H9 (cell line): Measurements from ENCODE around the gene DNAJC17. TPM values are rescaled to one million over a fixed set of nuclear protein-coding genes. Genes with fewer than 3 reads are reported as not detected.

Source experiments
- DNase-seq: peaks from one replicate; pipeline ENCODE4 v3.0.0-alpha.2; 2017
- H2AFZ ChIP-seq: one replicate; pipeline ENCODE4 v1.6.1; 2013; ENCODE audit warnings: mild to moderate bottlenecking, low read length, control low read depth, moderate library complexity
- H2AK5ac ChIP-seq: 2 replicates; pipeline ENCODE4 v1.6.1; 2013; ENCODE audit warnings: low read length, control low read depth, mixed read lengths; ENCODE audit not compliant: insufficient read length
- H2BK120ac ChIP-seq: one replicate; pipeline ENCODE4 v1.6.1; 2013; ENCODE audit warnings: low read depth, mild to moderate bottlenecking, low read length, control low read depth, inconsistent platforms; ENCODE audit not compliant: poor library complexity, severe bottlenecking
- H2BK12ac ChIP-seq: 2 replicates; pipeline ENCODE4 v1.6.1; 2013; ENCODE audit warnings: low read length, control low read depth, mixed read lengths, low read depth; ENCODE audit not compliant: insufficient read length
- H2BK15ac ChIP-seq: 2 replicates; pipeline ENCODE4 v1.6.1; 2013; ENCODE audit warnings: low read depth, low read length, control low read depth
- H2BK20ac ChIP-seq: one replicate; pipeline ENCODE4 v1.6.1; 2013; ENCODE audit warnings: low read depth, mild to moderate bottlenecking, low read length, control low read depth, inconsistent platforms; ENCODE audit not compliant: poor library complexity, severe bottlenecking
- H2BK5ac ChIP-seq: 2 replicates; pipeline ENCODE4 v1.6.1; 2013; ENCODE audit warnings: low read length, control low read depth, mixed read lengths; ENCODE audit not compliant: insufficient read length
- H3K14ac ChIP-seq: 2 replicates; pipeline ENCODE4 v1.6.1; 2013; ENCODE audit warnings: low read length, control low read depth; ENCODE audit not compliant: insufficient read depth
- H3K18ac ChIP-seq: 2 replicates; pipeline ENCODE4 v1.6.1; 2013; ENCODE audit warnings: low read depth, mild to moderate bottlenecking, mixed read lengths, low read length, control low read depth; ENCODE audit not compliant: insufficient read length
- H3K23ac ChIP-seq: 2 replicates; pipeline ENCODE4 v1.6.1; 2013; ENCODE audit warnings: low read length, control low read depth, mixed read lengths, low read depth; ENCODE audit not compliant: insufficient read length
- H3K23me2 ChIP-seq: 2 replicates; pipeline ENCODE4 v1.6.1; 2013; ENCODE audit warnings: low read depth, mild to moderate bottlenecking, mixed read lengths, low read length, control low read depth; ENCODE audit not compliant: insufficient read length, poor library complexity, severe bottlenecking
- H3K27ac ChIP-seq: 2 replicates; pipeline ENCODE4 v1.5.1; 2013; ENCODE audit warnings: low read length, control low read depth, mixed read lengths, low read depth; ENCODE audit not compliant: insufficient read length
- H3K27me3 ChIP-seq: 2 replicates; pipeline ENCODE4 v1.6.1; 2013; ENCODE audit warnings: low read length, control low read depth, inconsistent platforms; ENCODE audit not compliant: insufficient read depth
- H3K4ac ChIP-seq: 2 replicates; pipeline ENCODE4 v1.6.1; 2013; ENCODE audit warnings: low read depth, mild to moderate bottlenecking, control low read depth, inconsistent platforms, low read length, moderate library complexity
- H3K4me1 ChIP-seq: 2 replicates; pipeline ENCODE4 v1.6.1; 2013; ENCODE audit warnings: low read length, control low read depth, inconsistent platforms; ENCODE audit not compliant: insufficient read depth
- H3K4me2 ChIP-seq: 2 replicates; pipeline ENCODE4 v1.6.1; 2013; ENCODE audit warnings: low read length, control low read depth, mixed read lengths; ENCODE audit not compliant: insufficient read length, insufficient read depth
- H3K56ac ChIP-seq: 2 replicates; pipeline ENCODE4 v1.6.1; 2013; ENCODE audit warnings: low read depth, mild to moderate bottlenecking, mixed read lengths, low read length, control low read depth; ENCODE audit not compliant: insufficient read length
- H3K79me1 ChIP-seq: 2 replicates; pipeline ENCODE4 v1.6.1; 2013; ENCODE audit warnings: low read depth, mild to moderate bottlenecking, moderate library complexity, low read length, control low read depth, inconsistent platforms; ENCODE audit not compliant: insufficient read depth, poor library complexity, severe bottlenecking
- H3K79me2 ChIP-seq: 2 replicates; pipeline ENCODE4 v1.6.1; 2013; ENCODE audit warnings: low read length, control low read depth, inconsistent platforms; ENCODE audit not compliant: insufficient read depth
- H3K9ac ChIP-seq: 2 replicates; pipeline ENCODE4 v1.6.1; 2013; ENCODE audit warnings: low read length, control low read depth, mixed read lengths; ENCODE audit not compliant: insufficient read length; ENCODE audit errors: extremely low read depth
- H3K9me3 ChIP-seq: one replicate; pipeline ENCODE4 v1.6.1; 2013; ENCODE audit warnings: low read depth, low read length, inconsistent platforms; ENCODE audit not compliant: control insufficient read depth
- H3T11ph ChIP-seq: one replicate; pipeline ENCODE4 v1.6.1; 2013; ENCODE audit warnings: mild to moderate bottlenecking, low read length, control low read depth, inconsistent platforms
- H4K20me1 ChIP-seq: one replicate; pipeline ENCODE4 v1.6.1; 2013; ENCODE audit not compliant: control insufficient read depth, insufficient read length, insufficient read depth
- H4K5ac ChIP-seq: 2 replicates; pipeline ENCODE4 v1.6.1; 2013; ENCODE audit warnings: low read depth, mild to moderate bottlenecking, mixed read lengths, low read length, control low read depth; ENCODE audit not compliant: insufficient read length
- H4K8ac ChIP-seq: replicated peaks from 2 replicates; pipeline ENCODE4 v1.6.1; 2013; ENCODE audit warnings: low read length, control low read depth, mixed read lengths, low read depth; ENCODE audit not compliant: insufficient read length
- H4K91ac ChIP-seq: 2 replicates; pipeline ENCODE4 v1.6.1; 2013; ENCODE audit warnings: low read depth, mild to moderate bottlenecking, moderate library complexity, mixed read lengths, low read length, control low read depth; ENCODE audit not compliant: insufficient read length
- H3K27ac Mint-ChIP-seq, 3 experiments: 2 replicates in 2 of 3; 3 replicates in 1 of 3; pipeline ENCODE4 v1.8.0; 2020 to 2021; ENCODE audit warnings: mixed read lengths in 3 of 3, mild to moderate bottlenecking in 1 of 3, moderate library complexity in 1 of 3
- H3K27me3 Mint-ChIP-seq: 2 replicates; pipeline ENCODE4 v1.8.0; 2021; ENCODE audit warnings: low read depth, mild to moderate bottlenecking, moderate library complexity, mixed read lengths
- H3K36me3 Mint-ChIP-seq, 3 experiments: 2 replicates in 2 of 3; 3 replicates in 1 of 3; pipeline ENCODE4 v1.8.0; 2020 to 2021; ENCODE audit warnings: low read depth in 3 of 3, mixed read lengths in 3 of 3; ENCODE audit not compliant: insufficient read depth in 1 of 3
- H3K4me1 Mint-ChIP-seq, 2 experiments: 2 replicates each; pipeline ENCODE4 v1.8.0; 2020; ENCODE audit warnings: mixed read lengths in 2 of 2
- H3K4me3 Mint-ChIP-seq, 2 experiments: 2 replicates in 1 of 2; 3 replicates in 1 of 2; pipeline ENCODE4 v1.8.0; 2020 to 2021; ENCODE audit warnings: mild to moderate bottlenecking in 2 of 2, mixed read lengths in 2 of 2, moderate library complexity in 1 of 2
- H3K9me3 Mint-ChIP-seq, 2 experiments: 2 replicates in 1 of 2; 3 replicates in 1 of 2; pipeline ENCODE4 v1.8.0; 2020; ENCODE audit warnings: mild to moderate bottlenecking in 2 of 2, mixed read lengths in 2 of 2, moderate library complexity in 1 of 2
- CTCF ChIP-seq: fragments of 200-600 bp; sonication (generic); conservative IDR thresholded peaks from 3 replicates; pipeline ENCODE4 v1.8.0; 2021; ENCODE audit warnings: antibody characterized with exemption, mild to moderate bottlenecking
- WGBS: extraction: QIAGEN DNeasy Blood & Tissue Kit; methylation state at CpG from one replicate; pipeline ENCODE4 v1.1.7; 2013; ENCODE audit warnings: missing lambda C conversion rate, low lambda C conversion rate, mixed read lengths; ENCODE audit not compliant: insufficient read length; ENCODE audit errors: extremely low coverage; 5-methylcytosine and 5-hydroxymethylcytosine counted together
- total RNA-seq: library from RNA; stranded (reverse); gene quantifications from 2 replicates; pipeline ENCODE4 v1.2.1, GENCODE V29; 2021

The DNAJC17 gene
- total RNA-seq, 1 experiment from 2014 or later = 38.3 TPM

GRCh38 chr15:40739047-40739446 lies 68.2 kb downstream of the DNAJC17 start:
- no peak for TF ChIP-seq CTCF
- H3K18ac ChIP-seq = no peak overlapping the region
- no peak overlapping the region for H2BK12ac ChIP-seq
- no peaks in the 10 kb centered on the region for H3K27me3 ChIP-seq
- no peak overlapping the region for H2BK5ac ChIP-seq
- no peak overlapping the region for H4K5ac ChIP-seq
- H3K4me1 ChIP-seq = peaks cover 18% of the 10 kb centered on the region
- WGBS = no CpG with 5 or more reads among the region's 2 CpGs
- H3K79me2 ChIP-seq = no peaks in the 10 kb centered on the region
- H3K4me2 ChIP-seq = no peak overlapping the region
- no peaks in the 10 kb centered on the region; the same call in 1 of the 2 replicates for H3K27me3 Mint-ChIP-seq
- H2AFZ ChIP-seq = no peak overlapping the region
- H4K8ac ChIP-seq = no peak overlapping the region
- H2BK15ac ChIP-seq = no peak overlapping the region
- no peaks in the 10 kb centered on the region for H3K23me2 ChIP-seq
- peaks cover 14 to 56% (median 51%) of the 10 kb centered on the region in 3 experiments; a peak in 6 of 7 replicates for H3K36me3 Mint-ChIP-seq
- H3K9ac ChIP-seq = no peak overlapping the region
- no peak overlapping the region for H2BK120ac ChIP-seq
- DNase-seq = no peak
- no peaks in the 10 kb centered on the region for H3K9me3 ChIP-seq
- H3K4me3 Mint-ChIP-seq = peak overlapping the region in 1 of 2 experiments; percentile 42; a peak in 2 of 5 replicates
- no peaks in the 10 kb centered on the region for H3K9me3 Mint-ChIP-seq
- no peaks in the 10 kb centered on the region for H4K20me1 ChIP-seq
- no peak overlapping the region for H3K14ac ChIP-seq
- no peaks in the 10 kb centered on the region for H3K79me1 ChIP-seq
- no peak overlapping the region for H3K56ac ChIP-seq
- no peak overlapping the region for H3T11ph ChIP-seq
- no peak overlapping the region for H2BK20ac ChIP-seq
- H2AK5ac ChIP-seq = no peak overlapping the region
- H3K23ac ChIP-seq = no peak overlapping the region
- no peak overlapping the region for H3K27ac ChIP-seq
- H3K27ac Mint-ChIP-seq = peak overlapping the region; percentile 85 to 93 (median 91)
- peaks cover 44 to 45% of the 10 kb centered on the region in 2 experiments for H3K4me1 Mint-ChIP-seq
- H3K4ac ChIP-seq = no peak overlapping the region
- no peak overlapping the region for H4K91ac ChIP-seq
